Measurements from ENCODE around the gene DDB1. TPM values are rescaled to one million over a fixed set of nuclear protein-coding genes. Genes with fewer than 3 reads are reported as not detected.

Gene DDB1
- 126 TPM for total RNA-seq
- long read RNA-seq, full-length matches to known transcripts = 173 of 244 reads
- long read RNA-seq, partial matches to known transcripts = 62 of 244 reads
- long read RNA-seq, other reads (novel, unspliced or antisense) = 9 of 244 reads

DNA sequence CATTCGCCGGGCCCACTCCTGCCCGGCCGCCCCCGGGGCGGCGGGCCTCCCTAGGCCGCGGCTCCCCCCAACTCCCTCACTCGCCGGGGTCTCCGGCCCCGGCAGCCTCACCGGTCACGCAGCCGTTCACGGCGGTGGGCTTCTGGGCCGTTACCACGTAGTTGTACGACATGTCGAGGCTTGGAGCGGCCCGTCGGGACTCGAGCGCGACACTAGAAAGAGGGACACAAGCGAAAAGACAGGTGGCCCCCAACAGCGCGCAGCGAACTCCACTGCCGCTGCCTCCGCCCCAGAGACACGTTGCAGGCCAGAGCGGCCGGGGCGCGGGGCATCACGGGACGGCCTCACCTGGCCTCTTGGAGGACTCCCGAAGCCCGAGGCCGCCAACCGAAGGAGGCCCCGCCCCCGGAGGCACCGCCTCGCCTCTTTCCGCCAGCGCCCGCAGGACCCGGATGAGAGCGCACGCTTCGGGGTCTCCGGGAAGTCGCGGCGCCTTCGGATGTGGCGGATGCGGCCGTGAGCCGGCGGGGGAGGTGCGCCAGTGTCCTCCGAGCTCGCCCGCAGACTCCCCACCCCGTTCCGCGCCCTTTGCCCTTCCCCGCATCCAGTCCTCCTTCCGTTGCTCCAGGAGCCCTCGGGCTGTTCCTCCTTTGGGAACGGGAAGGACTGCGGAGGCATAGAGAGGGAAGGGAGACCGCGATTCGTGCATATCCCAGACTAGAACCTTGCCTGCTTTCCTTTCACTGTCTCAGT, at the start of gene DDB1, which contains the start of gene TKFC:
TSS of gene DDB1 (minus strand) at position 309 of the 753 bp plus-strand sequence. CDS start at position 172, 137 bp downstream.
TSS of gene TKFC (plus strand) at position 432 of the 753 bp plus-strand sequence. CDS start 1,501 bp downstream, outside the sequence.
- intact Hi-C loops (cut with micrococcal nuclease) = no loop called here
- DNase-seq (peak; percentile 98), ATAC-seq (peak; percentile 97)

DNA sequence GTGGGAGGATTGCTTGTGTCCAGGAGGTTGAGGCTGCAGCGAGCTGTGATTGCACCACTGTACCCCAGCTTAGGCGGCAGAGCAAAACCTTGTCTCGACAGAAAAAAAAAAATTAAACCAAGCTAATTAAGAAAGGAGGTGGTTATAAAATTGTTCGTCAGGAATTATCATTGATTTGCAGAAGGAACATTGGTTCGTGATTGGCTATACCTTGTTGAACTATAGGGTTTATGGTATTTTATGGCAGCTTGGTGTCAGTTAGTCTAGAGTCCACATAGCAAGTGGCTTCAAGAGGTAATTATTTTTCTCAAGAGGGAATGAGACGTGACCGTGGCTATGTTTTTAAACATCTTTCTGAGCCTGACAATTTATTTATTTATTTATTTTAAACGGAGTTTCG, 48.0 kb upstream of the DDB1 start:
- ATAC-seq = no peak
- no peak for DNase-seq
- intact Hi-C loops (cut with micrococcal nuclease) = no loop called here

DNA sequence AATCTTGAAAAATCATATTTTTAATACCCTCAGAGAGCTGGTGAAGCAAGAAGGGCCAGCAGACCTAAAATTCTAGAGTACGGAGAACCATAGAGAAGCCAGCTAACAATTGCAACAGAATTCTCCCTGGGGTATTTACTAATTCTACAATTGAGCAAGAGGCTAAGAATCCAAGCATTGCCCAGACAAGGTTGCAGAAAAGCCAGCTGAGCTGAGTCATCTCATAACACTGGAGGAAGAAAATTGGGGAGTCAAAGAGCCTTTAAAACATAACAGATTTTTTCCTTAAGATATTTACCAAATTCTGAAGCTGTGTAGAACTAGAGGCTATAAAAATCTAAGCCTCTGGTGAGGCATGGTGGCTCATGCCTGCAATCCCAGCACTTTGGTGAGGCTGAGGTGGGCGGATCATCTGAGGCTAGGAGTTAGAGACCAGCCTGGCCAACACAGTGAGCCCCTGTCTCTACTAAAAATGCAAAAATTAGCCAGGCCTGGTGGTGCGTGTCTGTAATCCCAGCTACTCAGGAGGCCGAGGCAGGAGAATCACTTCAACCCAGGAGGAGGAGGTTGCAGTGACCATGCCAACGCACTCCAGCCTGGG, 45.9 kb upstream of the DDB1 start:
- intact Hi-C loops (cut with micrococcal nuclease) = no loop called here

DNA sequence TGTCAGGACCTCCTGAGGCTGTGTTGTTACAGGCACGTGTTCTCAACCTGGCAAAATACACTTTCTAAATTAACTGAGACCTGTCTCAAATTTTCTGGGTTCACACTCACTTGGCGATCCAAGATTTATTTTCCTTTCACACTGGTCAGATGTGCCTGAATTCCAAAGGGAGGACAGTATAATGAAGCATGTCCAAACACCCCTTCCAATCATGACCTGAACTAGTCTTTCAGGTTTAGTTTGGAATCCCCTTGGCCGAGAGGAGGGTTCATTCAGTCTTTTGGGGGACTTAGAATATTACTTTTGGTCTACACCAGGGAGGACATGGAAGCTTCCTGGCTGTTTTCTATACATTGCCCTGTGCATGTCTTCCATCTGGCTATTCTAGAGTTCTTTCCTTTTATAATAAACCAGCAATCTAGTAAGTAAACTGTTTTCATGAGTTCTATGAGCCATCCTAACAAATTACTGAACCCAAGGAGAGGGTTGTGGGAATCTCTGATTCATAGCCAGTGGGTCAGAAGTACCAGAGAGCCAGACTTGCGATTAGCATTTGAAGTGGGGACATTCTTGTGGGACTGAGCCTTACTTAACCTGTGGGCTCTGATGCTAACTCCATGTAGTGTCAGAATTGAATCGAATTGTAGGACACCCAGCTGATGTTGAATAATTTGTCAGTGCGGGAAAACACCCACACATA, 44.7 kb upstream of the DDB1 start:
- no peak for ATAC-seq
- intact Hi-C loops (cut with micrococcal nuclease) = no loop called here

More for the DNA sequence above, 45.9 kb upstream of the DDB1 start:
- ATAC-seq = peak; percentile 96
- no peak for DNase-seq

DNA sequence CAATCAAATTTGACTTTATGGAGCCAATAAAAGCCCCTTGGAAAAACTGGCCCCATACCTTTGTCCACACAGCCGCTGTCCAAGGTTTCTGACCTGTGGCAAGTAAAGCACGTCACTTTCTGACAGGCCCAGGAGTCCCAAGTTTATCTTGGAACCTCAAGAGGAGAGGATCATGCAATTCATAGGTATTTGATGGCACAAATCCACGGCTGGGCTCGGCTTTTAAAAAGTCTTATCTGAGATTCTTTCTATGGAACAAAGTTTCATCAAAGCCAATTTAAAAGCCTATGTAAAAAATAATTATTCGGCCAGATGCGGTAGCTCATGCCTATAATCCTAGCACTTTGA, 42.8 kb upstream of the DDB1 start:
- no peak for DNase-seq
- intact Hi-C loops (cut with micrococcal nuclease) = no loop called here
- no peak for ATAC-seq

More for the DNA sequence above, 44.7 kb upstream of the DDB1 start:
- no peak for DNase-seq

DNA sequence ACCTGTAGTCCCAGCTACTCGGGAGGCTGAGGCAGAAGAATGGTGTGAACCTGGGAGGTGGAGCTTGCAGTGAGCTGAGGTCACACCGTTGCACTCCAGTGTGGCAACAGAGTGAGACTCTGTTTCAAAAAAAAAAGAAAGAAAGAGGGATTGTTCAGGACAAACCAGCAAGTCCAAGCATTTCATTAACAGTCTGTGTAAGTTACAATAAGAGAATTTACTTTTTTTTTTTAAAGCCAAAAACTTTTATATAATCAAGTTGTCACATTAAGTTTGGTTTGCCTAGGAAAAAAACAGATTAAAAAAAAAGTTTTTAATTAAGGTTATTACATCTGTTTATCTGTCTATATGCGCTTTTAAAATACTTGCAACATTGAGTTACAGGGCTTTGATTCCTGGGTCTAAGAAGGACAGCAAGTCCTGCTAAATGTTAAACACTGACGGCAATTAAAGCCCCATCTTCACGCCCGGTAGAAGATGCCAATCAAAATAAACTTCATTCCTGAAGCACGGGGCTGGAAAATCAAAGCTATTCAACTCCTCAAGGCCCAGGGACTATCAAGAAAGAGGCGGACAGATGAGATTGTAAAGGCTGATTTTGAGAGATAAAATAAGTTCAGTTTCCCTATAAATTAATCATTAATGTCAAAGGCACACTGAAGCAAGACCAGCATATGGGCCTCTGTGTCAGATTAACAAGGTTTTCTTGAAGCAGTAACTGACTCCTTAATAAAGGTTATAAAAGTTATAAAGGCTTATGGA, 39.9 kb upstream of the DDB1 start:
- ATAC-seq = no peak
- no peak for DNase-seq
- intact Hi-C loops (cut with micrococcal nuclease) = no loop called here

DNA sequence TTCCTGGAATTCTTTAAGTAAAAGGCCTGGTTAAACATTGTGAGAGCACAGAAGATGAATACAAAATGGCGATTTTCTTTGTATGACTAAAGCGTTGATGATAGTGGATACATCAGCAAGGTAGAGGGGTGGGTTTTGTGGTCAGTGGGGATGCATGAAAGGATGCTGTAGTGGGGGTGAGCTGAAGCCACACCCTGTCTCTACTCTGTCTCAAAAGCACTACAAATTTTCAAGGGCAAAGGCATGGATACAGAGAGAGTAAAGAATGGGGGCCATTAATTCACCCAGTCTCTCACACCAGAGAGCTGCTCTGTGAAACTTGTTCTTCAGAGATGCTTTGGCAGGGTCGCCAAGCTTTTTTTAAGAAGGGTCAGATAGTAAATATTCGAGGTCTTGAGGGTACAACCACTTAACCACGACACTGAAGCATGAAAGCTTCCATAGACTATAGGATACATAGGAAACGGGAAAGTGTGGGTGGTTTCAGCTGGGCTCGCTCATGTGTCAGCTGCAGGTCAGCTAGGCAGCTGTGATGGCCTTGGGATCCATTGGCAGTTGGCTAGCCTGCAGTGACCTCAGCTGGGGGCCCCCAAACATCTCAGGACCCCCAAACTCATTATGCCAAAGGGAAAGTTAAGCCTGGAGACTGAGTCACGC, 37.6 kb upstream of the DDB1 start:
- intact Hi-C loops (cut with micrococcal nuclease) = no loop called here
- no peak for DNase-seq
- no peak for ATAC-seq

DNA sequence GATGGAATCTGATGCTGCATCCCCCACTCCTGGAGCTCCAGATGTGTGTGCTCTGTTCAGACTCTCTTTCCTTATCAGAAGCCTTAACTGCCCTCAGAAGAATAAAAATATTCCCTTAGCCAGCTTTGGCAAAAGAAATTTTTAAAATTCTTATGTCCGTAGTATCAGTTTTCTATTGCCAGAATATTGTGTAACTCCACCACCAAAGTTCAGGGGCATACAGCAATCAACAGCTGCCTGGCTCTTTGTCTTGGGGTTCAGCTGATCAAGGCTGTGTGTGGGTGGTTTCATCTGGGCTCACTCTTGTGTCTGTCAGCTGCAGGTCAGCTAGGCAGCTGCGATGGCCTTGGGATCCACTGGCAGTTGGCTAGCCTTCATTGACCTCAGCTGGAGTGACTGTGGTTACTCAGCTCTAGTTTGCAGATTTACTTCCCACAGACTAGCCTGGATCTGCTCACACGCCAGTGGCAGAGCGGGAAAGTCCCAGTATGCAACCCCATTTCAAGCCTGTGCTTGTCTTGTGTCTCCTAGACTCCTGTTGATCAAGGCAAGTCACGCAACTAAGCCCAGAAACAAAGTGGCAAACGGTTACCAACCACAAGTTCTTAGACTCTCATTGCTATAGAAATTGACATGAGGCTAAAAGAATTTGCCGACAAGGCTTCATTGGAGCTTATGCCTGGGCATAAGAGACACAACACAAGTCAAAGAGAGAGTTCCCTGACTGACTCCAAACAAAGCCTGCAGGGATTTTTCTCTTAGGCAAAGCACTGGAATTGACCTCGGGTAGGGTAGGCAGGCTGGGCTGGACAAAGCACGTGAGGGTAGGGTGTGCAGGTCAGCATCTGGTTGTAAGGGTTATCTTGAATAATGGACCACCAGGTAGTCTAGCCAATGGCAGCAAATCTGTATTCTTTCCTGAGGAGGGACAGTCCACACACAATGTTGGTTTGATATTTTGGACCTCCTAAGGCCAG, 36.8 kb upstream of the DDB1 start:
- peak; percentile 73 for DNase-seq
- ATAC-seq = peak; percentile 96
- intact Hi-C loops (cut with micrococcal nuclease) = no loop called here

DNA sequence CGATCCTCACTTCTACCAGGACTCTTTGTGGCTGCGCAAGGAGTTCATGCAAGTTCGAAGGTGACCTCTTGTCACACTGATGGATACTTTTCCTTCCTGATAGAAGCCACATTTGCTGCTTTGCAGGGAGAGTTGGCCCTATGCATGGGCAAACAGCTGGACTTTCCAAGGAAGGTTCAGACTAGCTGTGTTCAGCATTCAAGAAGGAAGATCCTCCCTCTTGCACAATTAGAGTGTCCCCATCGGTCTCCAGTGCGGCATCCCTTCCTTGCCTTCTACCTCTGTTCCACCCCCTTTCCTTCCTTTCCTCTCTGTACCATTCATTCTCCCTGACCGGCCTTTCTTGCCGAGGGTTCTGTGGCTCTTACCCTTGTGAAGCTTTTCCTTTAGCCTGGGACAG, 35.7 kb upstream of the DDB1 start:
- DNase-seq (no peak), ATAC-seq (no peak)
- intact Hi-C loops (cut with micrococcal nuclease) = no loop called here

DNA sequence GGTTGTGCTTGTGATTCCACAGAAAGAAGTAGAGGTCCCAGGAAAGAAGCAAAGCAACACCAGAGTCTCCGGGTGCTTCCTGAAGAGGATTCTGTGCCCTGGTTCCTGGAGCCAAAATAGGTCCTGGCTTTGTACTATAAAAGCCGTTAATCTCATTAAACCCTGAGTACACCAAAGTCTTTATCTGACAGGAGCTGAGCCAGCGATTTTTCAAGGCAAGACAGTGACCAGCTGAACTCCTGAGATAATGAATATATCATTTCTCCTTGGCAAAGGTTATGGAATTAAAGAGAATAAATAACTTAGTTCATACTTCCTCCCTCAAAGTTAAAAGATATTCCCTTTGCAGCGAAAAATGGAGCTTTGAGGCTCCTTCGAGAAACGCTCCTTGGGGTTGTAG, 34.5 kb upstream of the DDB1 start:
- intact Hi-C loops (cut with micrococcal nuclease) = no loop called here
- no peak for ATAC-seq

DNA sequence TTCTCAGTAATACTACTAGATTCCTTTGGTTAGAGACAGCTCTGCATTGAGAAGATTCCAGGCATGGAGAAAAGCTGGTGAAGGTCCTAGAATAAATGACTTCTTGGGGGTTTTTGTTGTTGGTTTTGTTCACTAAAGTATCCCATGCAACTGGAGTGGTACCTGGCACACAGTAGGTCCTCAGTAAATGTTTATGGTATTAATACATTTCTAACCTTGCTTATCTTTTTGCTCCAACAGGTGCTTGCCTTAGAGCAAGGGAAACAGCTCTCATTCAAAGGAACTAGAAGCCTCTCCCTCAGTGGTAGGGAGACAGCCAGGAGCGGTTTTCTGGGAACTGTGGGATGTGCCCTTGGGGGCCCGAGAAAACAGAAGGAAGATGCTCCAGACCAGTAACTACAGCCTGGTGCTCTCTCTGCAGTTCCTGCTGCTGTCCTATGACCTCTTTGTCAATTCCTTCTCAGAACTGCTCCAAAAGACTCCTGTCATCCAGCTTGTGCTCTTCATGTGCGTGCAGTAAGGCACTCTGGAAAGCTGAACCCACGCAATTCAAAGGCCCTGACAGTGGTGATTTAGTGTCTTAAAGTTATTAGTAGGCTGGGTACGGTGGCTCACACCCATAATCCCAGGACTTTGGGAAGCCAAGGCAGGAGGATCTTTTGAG, 31.2 kb upstream of the DDB1 start:
- DNase-seq = no peak
- no peak for ATAC-seq
- intact Hi-C loops (cut with micrococcal nuclease) = no loop called here

More for the DNA sequence above, 34.5 kb upstream of the DDB1 start:
- DNase-seq = no peak

DNA sequence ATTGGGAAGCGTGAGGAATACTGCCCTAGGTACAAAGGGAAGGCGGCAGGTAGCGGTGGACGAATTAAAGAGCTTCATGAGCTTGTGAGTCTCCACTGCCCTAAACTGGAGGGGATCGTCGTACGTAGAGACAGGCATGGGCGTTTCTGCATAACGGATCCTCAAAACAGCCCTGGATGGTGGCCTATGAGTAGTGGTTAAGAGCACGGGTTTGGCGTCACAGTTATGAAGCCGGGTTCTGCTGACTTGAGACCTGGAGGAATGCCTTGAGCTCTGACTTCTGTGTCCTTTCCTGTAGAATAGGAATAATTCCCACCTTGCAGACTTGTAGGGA, 29.6 kb upstream of the DDB1 start:
- ATAC-seq (peak; percentile 1), DNase-seq (no peak)
- intact Hi-C loops (cut with micrococcal nuclease) = no loop called here

DNA sequence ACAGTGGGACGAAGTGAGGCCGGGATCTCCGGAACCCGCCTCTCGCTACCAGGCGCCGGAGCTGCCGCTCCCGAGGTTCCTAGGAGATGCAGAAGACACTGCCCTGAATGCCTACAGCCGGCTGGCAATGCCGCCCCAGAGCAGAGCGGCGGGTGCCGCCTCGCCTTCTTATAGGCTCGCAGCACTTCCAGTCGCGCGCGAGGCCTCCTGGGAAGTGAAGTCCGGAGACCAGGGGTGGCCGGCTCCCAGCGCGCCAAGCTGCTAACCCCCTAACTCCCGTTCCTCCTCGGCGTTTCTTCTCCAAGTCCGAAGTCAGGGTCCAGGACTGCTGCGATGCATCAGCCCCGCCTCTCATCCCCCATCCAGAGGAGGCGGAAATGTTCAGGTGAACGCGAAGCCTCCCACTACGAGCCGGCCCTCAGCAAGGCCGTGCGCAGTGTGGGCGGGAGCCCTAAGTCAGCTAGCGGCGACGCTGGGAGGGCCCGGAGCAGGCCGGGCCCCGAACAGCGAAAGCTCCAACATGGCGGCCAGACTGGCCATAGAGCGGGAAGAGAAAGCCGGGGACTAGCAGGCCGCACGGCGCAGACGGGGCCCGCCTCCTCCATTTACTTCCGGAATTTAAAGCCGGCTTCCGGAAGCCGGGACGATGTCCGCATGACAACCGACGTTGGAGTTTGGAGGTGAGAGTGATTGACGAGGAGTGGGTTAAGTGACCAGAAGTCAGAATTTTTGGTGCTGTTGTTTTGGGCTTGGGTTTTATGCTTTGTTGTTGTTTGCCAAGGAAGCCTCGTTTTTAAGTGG, 29.0 kb upstream of the DDB1 start, which contains the start of the genes CYB561A3 and TMEM138:
TSS of gene CYB561A3 (minus strand) at position 142 of the 801 bp plus-strand sequence. CDS start 5,169 bp downstream, outside the sequence.
TSS of gene TMEM138 (plus strand) at position 634 of the 801 bp plus-strand sequence. CDS start 2,017 bp downstream, outside the sequence.
- intact Hi-C loops (cut with micrococcal nuclease) = no loop called here
- DNase-seq (peak; percentile 95), ATAC-seq (peak; percentile 97)

DNA sequence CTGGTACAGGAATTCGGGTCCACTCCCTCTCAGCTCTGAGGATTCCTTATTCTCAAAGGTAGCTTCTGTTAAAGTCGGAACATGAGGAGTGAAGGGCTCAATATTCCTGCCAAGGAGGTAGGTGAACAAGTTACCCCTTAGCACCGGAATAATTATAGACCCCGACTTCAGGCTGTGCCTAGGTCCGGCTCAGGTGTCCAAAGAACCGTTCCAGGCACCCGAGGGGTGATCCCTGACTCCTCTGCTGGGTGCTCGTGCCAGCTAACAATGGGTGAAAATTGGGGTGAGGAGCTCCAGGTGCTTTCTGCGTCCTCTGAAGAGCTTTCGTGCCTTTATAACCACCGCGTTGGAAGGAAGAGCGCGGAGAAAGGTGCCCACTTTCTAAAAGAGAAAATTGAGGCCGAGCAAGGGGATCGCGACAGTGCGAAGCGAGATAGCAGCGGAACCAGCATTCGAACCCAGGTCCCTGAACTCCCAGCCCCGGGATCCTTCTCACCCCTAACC, 28.4 kb upstream of the DDB1 start:
- DNase-seq (no peak), ATAC-seq (no peak)
- intact Hi-C loops (cut with micrococcal nuclease) = no loop called here

DNA sequence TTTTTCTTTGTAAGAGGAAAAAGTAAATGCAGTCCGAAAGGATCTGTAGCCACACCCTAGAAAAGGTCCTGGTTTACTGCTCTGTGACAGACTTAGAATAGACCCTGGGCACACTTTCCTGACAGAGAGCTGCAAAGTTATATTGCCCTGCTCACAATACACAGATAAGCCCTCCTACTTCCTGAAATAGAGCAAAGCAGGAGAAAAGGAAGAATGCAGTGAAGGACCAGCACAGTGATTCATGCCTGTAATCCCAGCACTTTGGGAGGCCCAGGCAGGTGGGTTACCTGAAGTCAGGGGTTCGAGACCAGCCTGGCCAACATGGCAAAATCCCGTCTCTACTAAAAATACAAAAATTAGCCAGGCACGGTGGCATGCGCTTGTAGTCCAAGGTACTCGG, 26.6 kb upstream of the DDB1 start:
- no peak for ATAC-seq
- intact Hi-C loops (cut with micrococcal nuclease) = no loop called here
- DNase-seq = no peak

DNA sequence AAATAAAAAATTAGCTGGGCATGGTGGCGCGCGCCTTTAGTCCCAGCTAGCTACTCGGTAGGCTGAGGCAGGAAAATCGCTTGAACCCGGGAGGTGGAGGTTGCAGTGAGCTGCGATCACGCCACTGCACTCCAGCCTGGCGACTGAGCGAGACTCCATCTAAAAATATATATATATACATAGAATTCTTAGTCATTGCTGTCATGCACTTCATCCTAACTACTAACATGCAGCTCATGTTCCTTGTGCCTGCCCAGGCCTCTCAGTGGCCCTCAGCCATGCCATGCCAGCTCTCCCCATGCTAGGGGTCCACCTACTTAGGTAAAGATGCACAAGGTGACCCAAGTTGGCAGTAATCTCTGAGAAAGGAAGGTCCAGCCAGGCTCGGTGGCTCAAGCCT, 25.7 kb upstream of the DDB1 start:
- intact Hi-C loops (cut with micrococcal nuclease) = no loop called here
- DNase-seq (no peak), ATAC-seq (no peak)

Measured in left ventricle myocardium superior (tissue), 1 donor.